ENCODE results near the gene ADGRA1.

Gene ADGRA1

DNA sequence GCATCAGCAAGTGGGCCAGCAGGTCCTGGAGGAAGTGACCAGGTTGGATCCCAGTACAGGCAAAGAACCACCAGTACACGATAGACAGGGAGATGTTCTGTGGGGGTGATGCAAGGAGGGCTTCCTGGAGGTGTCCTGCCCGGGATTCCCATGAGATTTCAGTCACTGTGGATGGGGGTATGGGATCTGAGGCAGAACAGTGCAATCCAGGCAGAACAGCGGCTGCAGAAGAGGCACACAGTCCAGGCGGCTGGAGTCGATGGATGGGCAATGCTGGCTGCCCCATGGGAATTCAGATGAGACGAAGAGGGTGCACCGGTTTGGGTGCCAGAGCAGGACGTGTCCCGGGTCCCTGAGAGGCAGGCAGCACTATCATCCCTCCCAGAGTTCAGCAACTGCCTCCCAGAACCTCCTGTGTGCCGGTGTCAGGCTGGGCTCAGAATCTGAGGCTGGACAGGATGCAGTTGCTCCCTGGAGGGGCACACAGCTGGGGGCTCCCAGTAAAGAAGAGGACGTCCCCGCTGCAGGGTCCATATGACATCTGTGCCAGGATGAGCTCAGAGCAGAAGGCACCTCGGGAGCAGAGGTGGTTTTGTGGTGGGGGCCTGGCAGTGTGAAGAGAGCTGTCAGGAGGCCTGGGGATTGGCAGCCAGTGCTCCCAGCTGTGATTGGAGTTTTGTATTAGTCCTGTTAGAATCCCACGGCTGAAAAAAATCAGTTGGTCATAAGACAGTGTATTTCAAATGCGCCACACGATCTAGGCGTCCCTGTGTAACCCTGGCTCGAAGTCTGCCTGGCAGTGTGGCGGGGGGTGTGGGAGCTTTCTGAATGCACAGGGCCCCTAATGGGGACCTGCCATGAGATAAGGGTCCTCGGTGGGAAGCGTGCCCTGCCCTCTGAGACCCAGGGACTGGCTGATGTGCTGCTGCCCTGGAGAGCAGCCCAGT, 75.5 kb downstream of the ADGRA1 start:
- no peaks in the 10 kb centered on the region for H3K9me2 ChIP-seq (replicated peaks; ENCODE audit: insufficient read depth, low read length)
- H3K36me3 ChIP-seq (ENCODE audit: low read length), result no peaks in the 10 kb centered on the region
- no peak overlapping the region for H3K4me2 ChIP-seq (ENCODE audit: low read depth, low read length, poor library complexity, severe bottlenecking)
- no peaks in the 10 kb centered on the region for H3F3A ChIP-seq (ENCODE audit: insufficient read depth)
- no peaks in the 10 kb centered on the region for H3K9me3 ChIP-seq (ENCODE audit: insufficient read depth, low read length)
- no peaks in the 10 kb centered on the region for H3K79me2 ChIP-seq (ENCODE audit: insufficient read depth, low read length)
- TF ChIP-seq, protein P1, sequence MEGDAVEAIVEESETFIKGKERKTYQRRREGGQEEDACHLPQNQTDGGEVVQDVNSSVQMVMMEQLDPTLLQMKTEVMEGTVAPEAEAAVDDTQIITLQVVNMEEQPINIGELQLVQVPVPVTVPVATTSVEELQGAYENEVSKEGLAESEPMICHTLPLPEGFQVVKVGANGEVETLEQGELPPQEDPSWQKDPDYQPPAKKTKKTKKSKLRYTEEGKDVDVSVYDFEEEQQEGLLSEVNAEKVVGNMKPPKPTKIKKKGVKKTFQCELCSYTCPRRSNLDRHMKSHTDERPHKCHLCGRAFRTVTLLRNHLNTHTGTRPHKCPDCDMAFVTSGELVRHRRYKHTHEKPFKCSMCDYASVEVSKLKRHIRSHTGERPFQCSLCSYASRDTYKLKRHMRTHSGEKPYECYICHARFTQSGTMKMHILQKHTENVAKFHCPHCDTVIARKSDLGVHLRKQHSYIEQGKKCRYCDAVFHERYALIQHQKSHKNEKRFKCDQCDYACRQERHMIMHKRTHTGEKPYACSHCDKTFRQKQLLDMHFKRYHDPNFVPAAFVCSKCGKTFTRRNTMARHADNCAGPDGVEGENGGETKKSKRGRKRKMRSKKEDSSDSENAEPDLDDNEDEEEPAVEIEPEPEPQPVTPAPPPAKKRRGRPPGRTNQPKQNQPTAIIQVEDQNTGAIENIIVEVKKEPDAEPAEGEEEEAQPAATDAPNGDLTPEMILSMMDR (IDR thresholded peaks at IDR 0.05; ENCODE audit: insufficient read depth, low read length, poor library complexity, severe bottlenecking), result no peak
- no peak for TF ChIP-seq EZH2phosphoT487 (conservative IDR thresholded peaks at IDR 0.05; ENCODE audit: low read length)
- no peak overlapping the region for H2AFZ ChIP-seq (ENCODE audit: low read depth, low read length, severe bottlenecking)
- no peaks in the 10 kb centered on the region for H3K27me3 ChIP-seq (ENCODE audit: low read length)
- H3K27ac ChIP-seq (ENCODE audit: low read depth, low read length), result no peak overlapping the region
- no peak overlapping the region for H3K4me3 ChIP-seq (ENCODE audit: insufficient read depth, low read length, poor library complexity, severe bottlenecking)
- no peak overlapping the region for H3K9ac ChIP-seq (ENCODE audit: low read length)
- H4K20me1 ChIP-seq (ENCODE audit: low read depth, low read length), result no peaks in the 10 kb centered on the region

DNA sequence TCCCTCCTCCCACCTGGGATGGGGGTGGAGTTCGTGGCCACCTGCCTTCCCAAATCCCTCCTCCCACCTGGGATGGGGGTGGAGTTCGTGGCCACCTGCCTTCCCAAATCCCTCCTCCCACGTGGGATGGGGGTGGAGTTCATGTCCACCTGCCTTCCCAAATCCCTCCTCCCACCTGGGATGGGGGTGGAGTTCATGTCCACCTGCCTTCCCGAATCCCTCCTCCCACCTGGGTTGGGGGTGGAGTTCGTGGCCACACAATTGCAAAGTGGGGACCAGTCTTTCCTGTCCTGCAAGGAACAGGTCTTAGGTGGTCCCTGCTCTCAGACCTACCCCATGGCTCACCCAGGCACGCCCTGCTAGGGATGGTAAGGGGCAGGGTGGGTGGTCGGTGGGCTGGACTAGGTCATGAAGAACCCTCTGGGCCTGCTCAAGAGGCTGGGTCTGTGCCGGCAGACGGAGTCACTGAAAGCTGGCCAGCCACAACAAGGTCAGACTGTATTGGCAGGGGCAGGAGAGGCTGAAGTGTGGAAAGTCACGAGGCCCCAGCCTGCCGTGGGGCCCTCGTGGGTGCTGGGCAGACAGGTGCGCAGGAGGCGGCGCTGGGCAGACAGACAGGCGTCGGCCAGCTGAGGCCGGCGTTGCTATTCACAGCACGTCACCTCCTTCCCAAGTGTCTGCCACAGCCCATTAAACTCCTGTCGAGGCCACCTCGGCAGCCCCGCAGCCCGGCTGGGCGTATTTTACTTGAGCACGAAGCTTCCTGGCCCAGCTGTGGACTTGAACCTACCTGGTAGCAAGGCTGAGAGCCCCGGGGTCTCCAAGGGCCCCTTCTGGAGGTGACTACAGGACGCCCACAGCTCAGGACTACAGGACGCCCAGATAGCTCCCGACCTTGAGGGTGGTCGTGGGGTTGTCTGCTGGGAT, 76.4 kb downstream of the ADGRA1 start:
- no peak overlapping the region for H3K27ac ChIP-seq (ENCODE audit: low read depth, low read length)
- H2AFZ ChIP-seq (ENCODE audit: low read depth, low read length, severe bottlenecking), result no peak overlapping the region
- H3K9ac ChIP-seq (ENCODE audit: low read length), result no peak overlapping the region
- H3K9me2 ChIP-seq (replicated peaks; ENCODE audit: insufficient read depth, low read length), result no peaks in the 10 kb centered on the region
- no peaks in the 10 kb centered on the region for H3K79me2 ChIP-seq (ENCODE audit: insufficient read depth, low read length)
- no peaks in the 10 kb centered on the region for H3K27me3 ChIP-seq (ENCODE audit: low read length)
- H3K36me3 ChIP-seq (ENCODE audit: low read length), result no peaks in the 10 kb centered on the region
- no peaks in the 10 kb centered on the region for H3F3A ChIP-seq (ENCODE audit: insufficient read depth)
- H3K4me2 ChIP-seq (ENCODE audit: low read depth, low read length, poor library complexity, severe bottlenecking), result no peak overlapping the region
- no peak overlapping the region for H3K4me3 ChIP-seq (ENCODE audit: insufficient read depth, low read length, poor library complexity, severe bottlenecking)
- TF ChIP-seq EZH2phosphoT487 (conservative IDR thresholded peaks at IDR 0.05; ENCODE audit: low read length), result no peak
- TF ChIP-seq, protein P1 (IDR thresholded peaks at IDR 0.05; ENCODE audit: insufficient read depth, low read length, poor library complexity, severe bottlenecking), result no peak
- H3K9me3 ChIP-seq (ENCODE audit: insufficient read depth, low read length), result no peaks in the 10 kb centered on the region
- no peaks in the 10 kb centered on the region for H4K20me1 ChIP-seq (ENCODE audit: low read depth, low read length)

DNA sequence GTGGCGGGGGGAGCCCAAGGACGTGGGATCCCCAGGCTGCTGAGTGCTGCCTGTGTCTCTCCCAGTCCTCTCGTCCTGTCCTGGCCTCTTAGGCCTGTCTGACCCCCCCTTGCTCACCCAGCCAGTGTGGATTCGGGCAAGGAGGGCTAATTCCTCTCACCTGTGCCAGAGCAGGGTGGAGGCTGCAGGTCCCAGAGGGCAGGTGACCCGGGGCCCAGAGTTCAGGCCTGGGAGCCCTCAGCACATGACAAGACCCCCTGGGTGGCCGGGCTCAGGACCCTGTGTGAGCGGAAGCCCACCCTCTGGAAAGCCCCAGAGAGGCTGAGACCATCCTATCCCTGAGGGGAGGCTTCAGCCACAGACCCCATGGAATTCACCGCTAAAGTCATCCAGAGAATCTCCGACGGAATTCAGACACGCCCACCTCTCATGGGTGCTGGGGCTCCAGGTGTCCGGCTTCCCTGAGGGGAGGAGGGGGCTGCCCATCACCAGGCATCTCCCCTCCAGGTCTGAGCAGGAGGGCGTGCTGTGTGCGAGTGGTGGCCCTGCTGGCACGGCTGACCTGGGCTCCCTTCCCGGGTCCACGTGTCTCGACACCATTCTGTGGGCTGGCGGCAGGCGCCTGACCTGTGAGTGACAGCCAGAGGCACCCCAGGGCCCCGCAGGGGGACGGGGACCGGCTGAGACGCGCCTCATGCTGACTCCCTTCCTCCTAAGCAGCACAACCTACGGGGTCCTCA, 77.3 kb downstream of the ADGRA1 start:
- H3K4me2 ChIP-seq (ENCODE audit: low read depth, low read length, poor library complexity, severe bottlenecking), result no peak overlapping the region
- no peaks in the 10 kb centered on the region for H4K20me1 ChIP-seq (ENCODE audit: low read depth, low read length)
- H3K36me3 ChIP-seq (ENCODE audit: low read length), result no peaks in the 10 kb centered on the region
- H3K9ac ChIP-seq (ENCODE audit: low read length), result no peak overlapping the region
- no peaks in the 10 kb centered on the region for H3K79me2 ChIP-seq (ENCODE audit: insufficient read depth, low read length)
- no peaks in the 10 kb centered on the region for H3F3A ChIP-seq (ENCODE audit: insufficient read depth)
- H3K9me3 ChIP-seq (ENCODE audit: insufficient read depth, low read length), result no peaks in the 10 kb centered on the region
- no peaks in the 10 kb centered on the region for H3K27me3 ChIP-seq (ENCODE audit: low read length)
- TF ChIP-seq, protein P1 (IDR thresholded peaks at IDR 0.05; ENCODE audit: insufficient read depth, low read length, poor library complexity, severe bottlenecking), result no peak
- TF ChIP-seq EZH2phosphoT487 (conservative IDR thresholded peaks at IDR 0.05; ENCODE audit: low read length), result no peak
- H3K27ac ChIP-seq (ENCODE audit: low read depth, low read length), result no peak overlapping the region
- no peaks in the 10 kb centered on the region for H3K9me2 ChIP-seq (replicated peaks; ENCODE audit: insufficient read depth, low read length)
- no peak overlapping the region for H3K4me3 ChIP-seq (ENCODE audit: insufficient read depth, low read length, poor library complexity, severe bottlenecking)
- H2AFZ ChIP-seq (ENCODE audit: low read depth, low read length, severe bottlenecking), result no peak overlapping the region
